Skeletal muscle tissue (tissue), 4 donors: ENCODE results near the gene UNC5C. TPM values are rescaled to one million over a fixed set of nuclear protein-coding genes. Genes with fewer than 3 reads are reported as not detected.

Experiments used
- H3K27ac ChIP-seq: one replicate; pipeline ENCODE4 v1.7.0; 2013; ENCODE audit warnings: mild to moderate bottlenecking, low read depth, low read length, inconsistent platforms
- H3K27me3 ChIP-seq, 3 donors: one replicate each; pipeline ENCODE4 v1.7.0; 2013; ENCODE audit warnings: low read length in 3 of 3; ENCODE audit not compliant: control insufficient read depth in 3 of 3, insufficient read depth in 3 of 3
- H3K36me3 ChIP-seq, 3 donors: one replicate each; pipeline ENCODE4 v1.7.0; 2013; ENCODE audit warnings: low read length in 3 of 3; ENCODE audit not compliant: control insufficient read depth in 3 of 3, insufficient read depth in 3 of 3
- H3K4me1 ChIP-seq, 3 donors: one replicate each; pipeline ENCODE4 v1.7.0; 2013; ENCODE audit warnings: low read length in 3 of 3, mild to moderate bottlenecking in 3 of 3; ENCODE audit not compliant: control insufficient read depth in 3 of 3, insufficient read depth in 3 of 3
- H3K4me3 ChIP-seq, 3 donors: one replicate each; pipeline ENCODE4 v1.7.0; 2013; ENCODE audit warnings: low read length in 3 of 3
- H3K9ac ChIP-seq, 3 donors: one replicate each; pipeline ENCODE4 v1.7.0; 2013; ENCODE audit warnings: low read length in 3 of 3, mild to moderate bottlenecking in 3 of 3, moderate library complexity in 2 of 3, low read depth in 1 of 3
- H3K9me3 ChIP-seq, 3 donors: one replicate each; pipeline ENCODE4 v1.7.0; 2013; ENCODE audit warnings: low read length in 3 of 3; ENCODE audit not compliant: control insufficient read depth in 3 of 3
- total RNA-seq: library from RNA; depleted of rRNA; stranded (reverse); fragments of >200 nt; gene quantifications from one replicate; pipeline ENCODE4 v1.2.3, GENCODE V29; 2014
- donor health status: Osteomylitis.

Gene UNC5C
- total RNA-seq, 1 donor from 2014 or later, result 1.0 TPM

- H3K9ac ChIP-seq, result no peak overlapping the region
Measured at GRCh38 chr4:95219109-95219508, 329.7 kb downstream of the UNC5C start.

GRCh38 chr4:95217197-95217596 lies 331.6 kb downstream of the UNC5C start:
- Histone ChIP-seq H3K4me3 (no peak overlapping the region), H3K36me3 (no peaks in the 10 kb centered on the region)

More at GRCh38 chr4:95219109-95219508, 329.7 kb downstream of the UNC5C start:
- H3K36me3 ChIP-seq, result no peaks in the 10 kb centered on the region
- no peaks in the 10 kb centered on the region for H3K4me1 ChIP-seq
- no peak overlapping the region for H3K27ac ChIP-seq
- H3K9me3 ChIP-seq, result no peaks in the 10 kb centered on the region
- H3K27me3 ChIP-seq, result peaks cover 0 to 2% (median 0%) of the 10 kb centered on the region in 3 donors
- no peak overlapping the region for H3K4me3 ChIP-seq

DNA sequence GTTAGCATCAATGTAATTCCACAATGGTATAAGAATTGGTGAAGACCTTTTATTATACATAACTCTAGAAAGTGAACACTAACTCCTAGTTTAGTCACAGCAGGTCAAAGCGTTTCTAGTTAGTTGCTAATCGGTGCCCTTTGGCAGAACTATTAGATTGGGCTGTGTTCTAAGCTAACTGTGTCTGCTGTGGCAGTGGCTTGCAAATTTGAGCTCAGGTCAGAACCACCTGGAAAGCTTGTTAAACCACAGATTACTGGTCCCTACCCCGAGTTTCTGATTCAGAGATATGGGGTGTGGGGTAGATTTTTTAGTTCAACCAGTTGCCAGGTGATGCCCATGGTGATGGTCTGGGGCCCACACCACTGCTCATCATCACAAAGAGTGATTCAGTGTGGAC lies 332.1 kb downstream of the UNC5C start:
- Histone ChIP-seq H3K27me3 (peaks cover 0 to 6% (median 0%) of the 10 kb centered on the region in 3 donors), H3K27ac (no peak overlapping the region)

More at GRCh38 chr4:95217197-95217596, 331.6 kb downstream of the UNC5C start:
- peaks cover 0 to 6% (median 0%) of the 10 kb centered on the region in 3 donors for H3K27me3 ChIP-seq
- no peak overlapping the region for H3K9ac ChIP-seq
- H3K27ac ChIP-seq, result no peak overlapping the region
- H3K4me1 ChIP-seq, result no peaks in the 10 kb centered on the region
- H3K9me3 ChIP-seq, result no peaks in the 10 kb centered on the region

GRCh38 chr4:95215991-95216605 lies 332.7 kb downstream of the UNC5C start:
- peaks cover 0 to 6% (median 0%) of the 10 kb centered on the region in 3 donors for H3K27me3 ChIP-seq
- H3K9me3 ChIP-seq, result no peaks in the 10 kb centered on the region
- H3K4me1 ChIP-seq, result no peaks in the 10 kb centered on the region
- H3K9ac ChIP-seq, result no peak overlapping the region
- H3K36me3 ChIP-seq, result no peaks in the 10 kb centered on the region
- no peak overlapping the region for H3K4me3 ChIP-seq
- H3K27ac ChIP-seq, result no peak overlapping the region

More for the DNA sequence above, 332.1 kb downstream of the UNC5C start:
- Histone ChIP-seq H3K9ac (no peak overlapping the region), H3K9me3 (no peaks in the 10 kb centered on the region), H3K4me1 (no peaks in the 10 kb centered on the region), H3K4me3 (no peak overlapping the region), H3K36me3 (no peaks in the 10 kb centered on the region)

- H3K4me1 ChIP-seq, result no peaks in the 10 kb centered on the region
- H3K36me3 ChIP-seq, result no peaks in the 10 kb centered on the region
- H3K9ac ChIP-seq, result no peak overlapping the region
- no peak overlapping the region for H3K27ac ChIP-seq
- no peaks in the 10 kb centered on the region for H3K9me3 ChIP-seq
- peaks cover 0 to 6% (median 0%) of the 10 kb centered on the region in 3 donors for H3K27me3 ChIP-seq
- no peak overlapping the region for H3K4me3 ChIP-seq
Measured at GRCh38 chr4:95215043-95215442, 333.7 kb downstream of the UNC5C start.

GRCh38 chr4:95214408-95214807 lies 334.4 kb downstream of the UNC5C start:
- peaks cover 0 to 6% (median 0%) of the 10 kb centered on the region in 3 donors for H3K27me3 ChIP-seq

DNA sequence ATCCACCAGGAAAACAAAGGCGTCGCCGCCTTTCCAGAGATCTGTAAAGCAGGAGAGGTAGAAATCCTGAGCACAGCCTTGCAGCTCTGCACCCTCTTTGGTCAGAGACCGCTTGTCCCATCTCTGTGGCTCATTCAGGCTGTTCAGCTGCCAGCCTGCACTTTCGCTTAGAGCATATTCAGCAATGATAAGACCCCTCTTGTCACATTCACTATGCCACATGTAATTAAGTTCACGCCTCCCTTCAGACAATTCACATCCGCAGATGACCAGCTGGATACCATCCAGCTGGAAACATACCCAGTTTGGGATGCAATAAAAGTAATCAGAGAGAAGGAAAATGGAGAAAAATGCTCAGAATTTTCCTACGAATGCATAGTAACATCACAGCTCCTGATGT lies 335.4 kb downstream of the UNC5C start:
- H3K36me3 ChIP-seq, result no peaks in the 10 kb centered on the region
- peaks cover 0 to 6% (median 0%) of the 10 kb centered on the region in 3 donors for H3K27me3 ChIP-seq
- no peaks in the 10 kb centered on the region for H3K4me1 ChIP-seq
- no peak overlapping the region for H3K4me3 ChIP-seq
- no peak overlapping the region for H3K27ac ChIP-seq
- no peaks in the 10 kb centered on the region for H3K9me3 ChIP-seq
- no peak overlapping the region for H3K9ac ChIP-seq

More at GRCh38 chr4:95214408-95214807, 334.4 kb downstream of the UNC5C start:
- Histone ChIP-seq H3K27ac (no peak overlapping the region), H3K36me3 (no peaks in the 10 kb centered on the region), H3K4me3 (no peak overlapping the region), H3K4me1 (no peaks in the 10 kb centered on the region), H3K9me3 (no peaks in the 10 kb centered on the region), H3K9ac (no peak overlapping the region)

- no peaks in the 10 kb centered on the region for H3K4me1 ChIP-seq
- no peaks in the 10 kb centered on the region for H3K9me3 ChIP-seq
- no peak overlapping the region for H3K4me3 ChIP-seq
- H3K27ac ChIP-seq, result no peak overlapping the region
- H3K36me3 ChIP-seq, result no peaks in the 10 kb centered on the region
- H3K9ac ChIP-seq, result no peak overlapping the region
- peaks cover 0 to 6% (median 0%) of the 10 kb centered on the region in 3 donors for H3K27me3 ChIP-seq
Measured at GRCh38 chr4:95212692-95213091, 336.1 kb downstream of the UNC5C start.

DNA sequence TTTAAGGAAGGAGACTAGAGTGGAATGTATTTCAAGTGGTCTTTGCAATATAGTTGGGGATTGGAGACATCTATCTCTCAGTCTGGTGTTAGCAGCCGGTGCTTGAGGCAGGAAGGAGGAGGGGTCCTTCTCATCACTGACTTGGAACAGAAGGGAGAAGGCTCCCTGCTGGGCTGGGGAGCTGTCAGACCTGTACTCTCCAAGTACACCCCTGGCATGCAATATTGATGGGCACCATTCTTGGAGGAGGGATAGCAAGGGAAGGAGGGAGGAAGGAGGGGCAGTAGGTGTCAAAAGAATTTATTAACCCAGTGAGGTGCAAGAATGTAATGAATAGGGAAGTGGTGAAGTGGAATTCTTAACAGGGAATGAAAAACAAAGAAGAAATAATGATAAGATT lies 338.8 kb downstream of the UNC5C start:
- Histone ChIP-seq H3K4me1 (no peaks in the 10 kb centered on the region), H3K36me3 (no peaks in the 10 kb centered on the region), H3K27ac (no peak overlapping the region), H3K27me3 (peaks cover 0 to 4% (median 0%) of the 10 kb centered on the region in 3 donors), H3K9ac (no peak overlapping the region), H3K4me3 (no peak overlapping the region), H3K9me3 (no peaks in the 10 kb centered on the region)

- Histone ChIP-seq H3K9me3 (no peaks in the 10 kb centered on the region), H3K27ac (no peak overlapping the region), H3K9ac (no peak overlapping the region), H3K27me3 (no peaks in the 10 kb centered on the region), H3K4me1 (no peaks in the 10 kb centered on the region), H3K36me3 (no peaks in the 10 kb centered on the region), H3K4me3 (no peak overlapping the region)
Measured at GRCh38 chr4:95204873-95205272, 343.9 kb downstream of the UNC5C start.
